ENCODE measurements around the gene DCDC2C. TPM values are rescaled to one million over a fixed set of nuclear protein-coding genes. Genes with fewer than 3 reads are reported as not detected.
A peak's percentile ranks its signal among the peaks of the same experiment; 100 is the strongest.

DCDC2C gene
- total RNA-seq, 1 donor from 2014 or later: not detected

DNA sequence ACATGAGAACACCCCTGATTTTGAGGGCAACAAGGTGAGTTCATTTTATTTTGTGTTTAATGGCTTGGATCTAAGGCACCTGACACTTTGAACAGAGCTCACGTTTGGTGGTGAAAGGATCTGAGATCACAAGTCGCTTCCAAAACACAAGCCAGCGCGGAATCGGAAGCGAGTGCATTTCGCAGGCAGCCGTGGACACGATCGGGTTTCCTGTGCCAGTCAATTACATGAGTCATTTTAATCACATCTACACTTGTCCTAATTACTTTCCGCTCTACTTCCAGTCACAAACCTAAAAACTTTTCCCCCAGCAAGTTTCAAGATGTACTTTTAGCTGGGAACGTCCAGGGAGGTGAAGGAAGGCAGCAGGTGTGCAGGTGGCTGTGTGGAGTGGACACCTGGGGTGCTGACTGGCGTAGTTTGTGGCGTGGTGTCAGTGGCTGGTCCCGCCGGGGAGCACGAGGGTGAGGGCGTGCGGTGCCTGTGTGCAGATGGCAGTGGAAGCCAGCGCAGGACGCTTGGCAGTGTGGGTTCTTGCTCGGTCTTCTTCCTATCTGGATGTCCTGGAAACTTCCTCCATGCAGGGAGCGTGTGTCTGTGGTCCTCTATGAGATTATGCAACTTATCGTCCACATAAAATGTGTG, 75.6 kb downstream of the DCDC2C start:
- CTCF ChIA-PET: no interaction called here
- intact Hi-C loops (cut with micrococcal nuclease): no loop called here
- POLR2A ChIA-PET: no interaction called here
- Mint-ChIP-seq H3K27me3 (peaks cover 3% of the 10 kb centered on the region), H3K4me1 (peaks cover 6% of the 10 kb centered on the region), H3K9me3 (no peaks in the 10 kb centered on the region), H3K27ac (no peak overlapping the region), H3K36me3 (ENCODE audit: low read depth) (no peaks in the 10 kb centered on the region), H3K4me3 (no peak overlapping the region)
- ATAC-seq (ENCODE audit: low read depth): no peak
- no peak for DNase-seq
- TF ChIP-seq, protein P1, sequence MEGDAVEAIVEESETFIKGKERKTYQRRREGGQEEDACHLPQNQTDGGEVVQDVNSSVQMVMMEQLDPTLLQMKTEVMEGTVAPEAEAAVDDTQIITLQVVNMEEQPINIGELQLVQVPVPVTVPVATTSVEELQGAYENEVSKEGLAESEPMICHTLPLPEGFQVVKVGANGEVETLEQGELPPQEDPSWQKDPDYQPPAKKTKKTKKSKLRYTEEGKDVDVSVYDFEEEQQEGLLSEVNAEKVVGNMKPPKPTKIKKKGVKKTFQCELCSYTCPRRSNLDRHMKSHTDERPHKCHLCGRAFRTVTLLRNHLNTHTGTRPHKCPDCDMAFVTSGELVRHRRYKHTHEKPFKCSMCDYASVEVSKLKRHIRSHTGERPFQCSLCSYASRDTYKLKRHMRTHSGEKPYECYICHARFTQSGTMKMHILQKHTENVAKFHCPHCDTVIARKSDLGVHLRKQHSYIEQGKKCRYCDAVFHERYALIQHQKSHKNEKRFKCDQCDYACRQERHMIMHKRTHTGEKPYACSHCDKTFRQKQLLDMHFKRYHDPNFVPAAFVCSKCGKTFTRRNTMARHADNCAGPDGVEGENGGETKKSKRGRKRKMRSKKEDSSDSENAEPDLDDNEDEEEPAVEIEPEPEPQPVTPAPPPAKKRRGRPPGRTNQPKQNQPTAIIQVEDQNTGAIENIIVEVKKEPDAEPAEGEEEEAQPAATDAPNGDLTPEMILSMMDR (IDR thresholded peaks at IDR 0.05): no peak

DNA sequence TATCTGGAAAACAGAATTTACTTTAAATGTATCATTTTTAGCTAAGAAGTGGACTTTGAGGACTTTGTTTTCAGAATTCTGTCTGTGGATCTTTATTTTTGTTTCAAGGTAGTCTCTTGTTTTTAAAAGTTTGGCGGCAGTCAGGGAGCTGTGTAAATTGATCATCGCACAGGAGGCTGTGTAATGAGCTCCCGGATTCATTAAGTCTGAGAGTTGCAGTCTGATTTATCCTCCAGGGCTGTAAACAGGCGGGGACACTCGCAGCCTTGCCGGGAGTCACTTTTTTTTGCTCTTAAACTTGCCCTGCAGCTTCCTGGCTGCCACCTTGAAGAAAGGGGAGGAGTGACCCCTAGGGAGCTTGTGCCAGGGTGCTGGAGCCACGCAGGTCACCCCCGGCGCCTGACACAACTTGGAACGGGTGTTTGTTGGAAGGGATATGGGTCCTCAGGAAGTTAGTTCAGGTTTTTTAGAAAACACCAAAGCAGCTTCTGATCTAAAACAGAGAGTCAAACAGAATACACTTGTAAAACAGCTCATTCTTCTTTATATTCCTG, 76.2 kb downstream of the DCDC2C start:
- no peak overlapping the region for H3K27ac Mint-ChIP-seq
- DNase-seq (no peak), ATAC-seq (ENCODE audit: low read depth) (no peak)
- TF ChIP-seq, protein P1 (IDR thresholded peaks at IDR 0.05): no peak
- peaks cover 6% of the 10 kb centered on the region for H3K4me1 Mint-ChIP-seq
- intact Hi-C loops (cut with micrococcal nuclease): no loop called here
- POLR2A ChIA-PET: no interaction called here
- H3K27me3 Mint-ChIP-seq: peaks cover 3% of the 10 kb centered on the region
- CTCF ChIA-PET: no interaction called here
- H3K4me3 Mint-ChIP-seq: no peak overlapping the region
- no peaks in the 10 kb centered on the region for H3K36me3 Mint-ChIP-seq (ENCODE audit: low read depth)
- H3K9me3 Mint-ChIP-seq: no peaks in the 10 kb centered on the region

DNA sequence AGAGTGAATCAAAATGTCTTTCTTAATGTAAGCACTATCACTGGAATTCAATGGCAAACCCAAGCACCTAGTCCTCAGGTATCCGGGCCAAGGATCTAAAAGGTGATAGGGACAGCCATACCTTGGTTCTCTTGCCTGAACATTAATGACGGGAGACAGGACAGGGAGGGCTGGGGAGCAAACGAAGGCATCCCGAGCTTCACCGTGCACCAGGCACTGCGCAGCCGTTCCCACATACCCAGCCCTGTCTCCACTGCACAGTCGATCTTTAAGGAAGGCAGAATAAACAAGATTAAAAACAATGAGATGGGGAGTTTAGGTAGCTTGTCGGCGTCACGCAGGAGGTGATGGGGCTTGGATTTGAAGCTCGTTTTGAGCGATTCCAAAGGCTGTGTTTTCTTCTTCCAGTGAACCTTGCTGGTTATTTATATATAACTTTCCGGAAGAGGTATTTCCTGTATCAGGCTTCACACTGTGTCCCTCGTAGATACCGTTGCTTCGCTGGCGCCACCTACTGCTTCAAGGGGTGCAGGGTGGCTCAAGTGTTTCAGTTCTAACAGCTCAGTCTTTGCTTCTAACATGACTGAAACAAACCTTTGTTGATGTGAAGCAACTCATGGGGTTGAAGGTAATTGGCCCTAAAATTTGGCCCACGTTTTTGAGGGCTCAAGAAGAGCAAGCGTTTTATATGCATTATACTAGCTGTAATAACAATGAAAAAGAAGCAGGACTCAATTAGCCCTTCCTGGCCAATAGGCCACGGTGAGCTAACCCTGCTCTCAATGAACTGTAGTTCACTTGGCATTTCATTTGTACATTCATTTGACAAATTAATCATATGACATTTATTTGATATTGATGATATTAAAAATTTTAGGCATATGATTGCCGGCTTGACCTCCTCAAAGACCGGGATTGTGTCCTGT, 77.4 kb downstream of the DCDC2C start:
- ATAC-seq (ENCODE audit: low read depth): no peak
- H3K36me3 Mint-ChIP-seq (ENCODE audit: low read depth): no peaks in the 10 kb centered on the region
- TF ChIP-seq, protein P1 (IDR thresholded peaks at IDR 0.05): no peak
- H3K4me1 Mint-ChIP-seq: peaks cover 6% of the 10 kb centered on the region
- no peaks in the 10 kb centered on the region for H3K9me3 Mint-ChIP-seq
- intact Hi-C loops (cut with micrococcal nuclease): no loop called here
- peaks cover 3% of the 10 kb centered on the region for H3K27me3 Mint-ChIP-seq
- ChIA-PET POLR2A (no interaction called here), CTCF (interaction anchor here (1.4 kb wide), 1 partner anchor 53 kb away, joined by 6 read pairs; no protein-coding TSS in a partner anchor)
- no peak for DNase-seq
- H3K4me3 Mint-ChIP-seq: peak overlapping the region; percentile 33
- H3K27ac Mint-ChIP-seq: no peak overlapping the region

DNA sequence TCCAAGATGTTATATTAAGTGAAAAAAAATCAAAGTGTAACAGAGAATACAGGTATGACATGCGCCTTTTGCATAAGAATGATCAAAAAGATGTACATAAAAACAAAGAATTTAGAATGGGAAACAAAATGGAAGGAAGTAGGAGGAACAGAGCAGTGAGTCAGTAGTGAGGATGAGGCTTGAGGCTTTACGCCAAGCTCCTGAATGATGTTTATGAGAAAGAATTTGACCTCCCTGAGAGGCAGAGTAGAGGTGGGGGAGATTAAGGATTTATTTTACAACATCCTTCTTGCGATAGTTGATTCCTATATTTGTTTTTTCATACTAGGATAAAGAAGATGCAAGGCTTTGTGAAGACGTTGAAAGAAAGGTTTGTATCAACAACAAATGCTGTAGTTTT, 81.4 kb downstream of the DCDC2C start:
- no peaks in the 10 kb centered on the region for H3K27me3 Mint-ChIP-seq
- H3K9me3 Mint-ChIP-seq: no peaks in the 10 kb centered on the region
- intact Hi-C loops (cut with micrococcal nuclease): no loop called here
- DNase-seq: no peak
- TF ChIP-seq, protein P1 (IDR thresholded peaks at IDR 0.05): no peak
- no peak overlapping the region for H3K27ac Mint-ChIP-seq
- H3K4me3 Mint-ChIP-seq: no peak overlapping the region
- H3K4me1 Mint-ChIP-seq: peaks cover 6% of the 10 kb centered on the region
- no peak for ATAC-seq (ENCODE audit: low read depth)
- POLR2A ChIA-PET: no interaction called here
- no peaks in the 10 kb centered on the region for H3K36me3 Mint-ChIP-seq (ENCODE audit: low read depth)
- CTCF ChIA-PET: no interaction called here

Data from activated B cell treated with CpG ODN at 0.5 μM for 24 hours (primary cell).